Panc1 (cell line): Measurements from ENCODE around the gene ZBTB7C. TPM values are rescaled to one million over a fixed set of nuclear protein-coding genes. Genes with fewer than 3 reads are reported as not detected.

Source experiments
- ATAC-seq: fragments of 200-7000 bp; cut with Tn5 transposase; 2 replicates; pipeline ENCODE4 v1.9.1; 2020; ENCODE audit warnings: mild to moderate bottlenecking, moderate library complexity
- BruUV-seq: library from RNA; stranded (reverse); fragments of 400-500 nt; replicated peaks from 2 replicates; lab custom pipeline; 2021; lab: Mats Ljungman, UMichigan
- CTCF ChIA-PET: fragments of 300-600 bp; sonication (Branson Sonifier 250); formaldehyde crosslinking; loops from one replicate; lab custom pipeline; 2022; ENCODE audit warnings: antibody characterized with exemption; lab: Charles Lee
- POLR2A ChIA-PET: fragments of 300-600 bp; sonication (Branson Sonifier 250); formaldehyde crosslinking; loops from one replicate; lab custom pipeline; 2022; ENCODE audit warnings: antibody characterized with exemption; lab: Charles Lee
- DNase-seq: peaks from one replicate; pipeline ENCODE4 v3.0.0-alpha.2; 2010; ENCODE audit warnings: low read depth, low spot score
- H3K27ac ChIP-seq: 2 replicates; pipeline ENCODE4 v1.5.1; 2011; ENCODE audit warnings: mild to moderate bottlenecking, low read length, inconsistent platforms
- H3K27me3 ChIP-seq: fragments of 200-500 bp; sonication (Bioruptor generic); 2 replicates; pipeline ENCODE4 v1.6.0; 2014; ENCODE audit warnings: low read length, inconsistent platforms; ENCODE audit not compliant: control insufficient read depth, insufficient read depth
- H3K36me3 ChIP-seq: fragments of 200-500 bp; sonication (Bioruptor generic); 2 replicates; pipeline ENCODE4 v1.5.1; 2014; ENCODE audit warnings: inconsistent platforms, mild to moderate bottlenecking, low read length, moderate library complexity; ENCODE audit not compliant: control insufficient read depth, insufficient read depth
- H3K4me1 ChIP-seq: 2 replicates; pipeline ENCODE4 v1.5.1; 2011; ENCODE audit warnings: inconsistent platforms, mild to moderate bottlenecking, low read length, moderate library complexity; ENCODE audit not compliant: control insufficient read depth, insufficient read depth
- H3K4me3 ChIP-seq, 2 experiments: 2 replicates each; pipeline ENCODE4 v1.5.1; 2011 to 2012; ENCODE audit warnings: low read depth in 2 of 2, low read length in 2 of 2, mild to moderate bottlenecking in 2 of 2, inconsistent platforms in 1 of 2, moderate library complexity in 1 of 2
- H3K9me3 ChIP-seq: fragments of 200-500 bp; sonication (Bioruptor generic); 2 replicates; pipeline ENCODE4 v1.5.1; 2014; ENCODE audit warnings: low read depth, mild to moderate bottlenecking, inconsistent platforms, low read length, moderate library complexity; ENCODE audit not compliant: control insufficient read depth, insufficient read depth
- CTCF ChIP-seq: fragments of 450-650 bp; IDR thresholded peaks from 2 replicates; pipeline ENCODE4 v1.5.1; 2017; ENCODE audit warnings: mild to moderate bottlenecking
- POLR2AphosphoS5 ChIP-seq: IDR thresholded peaks from 2 replicates; pipeline ENCODE4 v1.6.1; 2012; ENCODE audit warnings: mild to moderate bottlenecking, low read depth, low read length, moderate library complexity
- REST ChIP-seq, 2 experiments: IDR thresholded peaks; 2 replicates each; pipeline ENCODE4 v1.6.1; 2011 to 2012; ENCODE audit warnings: low read depth in 2 of 2, control low read depth in 1 of 2, low read length in 1 of 2, mild to moderate bottlenecking in 1 of 2, moderate library complexity in 1 of 2; ENCODE audit not compliant: insufficient read depth in 1 of 2
- SIN3A ChIP-seq: IDR thresholded peaks from 2 replicates; pipeline ENCODE4 v1.6.1; 2012; ENCODE audit warnings: low read depth, mild to moderate bottlenecking, low read length, moderate library complexity, borderline replicate concordance; ENCODE audit not compliant: insufficient read depth
- TCF7L2 ChIP-seq: IDR thresholded peaks from 2 replicates; pipeline ENCODE4 v1.6.1; 2011; ENCODE audit warnings: mild to moderate bottlenecking, low read depth, low read length, inconsistent platforms
- in situ Hi-C: cut with HindIII; loops from 2 replicates; pipeline ENCODE4 v1.10.0; 2016; ENCODE audit warnings: low sequenced_read_pairs, low pct_unique_long_range_greater_than_20kb
- intact Hi-C: fragments of 100-400 bp; cut with micrococcal nuclease; formaldehyde crosslinking; loops from one replicate; pipeline ENCODE4 v1.10.0; 2022; ENCODE audit not compliant: unreplicated experiment
- total RNA-seq: library from RNA; stranded (reverse); gene quantifications from one replicate; pipeline ENCODE4 v1.2.1, GENCODE V29; 2021; ENCODE audit not compliant: unreplicated experiment

ZBTB7C gene
- total RNA-seq, 1 experiment from 2014 or later, result 0.03 TPM

GRCh38 chr18:48090702-48091101, 318.5 kb downstream of the ZBTB7C start:
- Histone ChIP-seq H3K36me3 (no peaks in the 10 kb centered on the region), H3K9me3 (no peaks in the 10 kb centered on the region), H3K27ac (no peak overlapping the region), H3K4me1 (no peaks in the 10 kb centered on the region), H3K27me3 (no peaks in the 10 kb centered on the region), H3K4me3 (no peak overlapping the region)
- in situ Hi-C loops, result no loop called here
- no peak for TF ChIP-seq CTCF
- no peak for TF ChIP-seq REST (IDR thresholded peaks at IDR 0.05; ENCODE audit: insufficient read depth in 1 of 2, low read depth in 2 of 2, low read length in 1 of 2)
- TF ChIP-seq POLR2AphosphoS5, result no peak
- TF ChIP-seq SIN3A, result no peak
- TF ChIP-seq TCF7L2, result no peak
- no peak for ATAC-seq
- CTCF ChIA-PET, result no interaction called here
- no peak for DNase-seq
- no TSS peak for BruUV-seq
- POLR2A ChIA-PET, result no interaction called here
- intact Hi-C loops, result no loop called here

- POLR2A ChIA-PET, result no interaction called here
- no peaks in the 10 kb centered on the region for H3K4me1 ChIP-seq
- ATAC-seq, result no peak
- no peak overlapping the region for H3K27ac ChIP-seq
- no peaks in the 10 kb centered on the region for H3K36me3 ChIP-seq
- no peaks in the 10 kb centered on the region for H3K27me3 ChIP-seq
- no peak for DNase-seq
- H3K4me3 ChIP-seq, result no peak overlapping the region
- H3K9me3 ChIP-seq, result no peaks in the 10 kb centered on the region
- no TSS peak for BruUV-seq
- in situ Hi-C loops (no loop called here), intact Hi-C loops (no loop called here)
- CTCF ChIA-PET, result no interaction called here
- TF ChIP-seq TCF7L2, result no peak
- TF ChIP-seq POLR2AphosphoS5, result no peak
- TF ChIP-seq SIN3A, result no peak
- no peak for TF ChIP-seq CTCF
- TF ChIP-seq REST (IDR thresholded peaks at IDR 0.05; ENCODE audit: insufficient read depth in 1 of 2, low read depth in 2 of 2, low read length in 1 of 2), result no peak
These were observed 319.2 kb downstream of the ZBTB7C start for GRCh38 chr18:48090021-48090420.
